Measurements from ENCODE around the gene GNG10.
"Not testable (repeated sequence)": the region's sequence is repeated elsewhere in the genome, so short reads cannot be mapped to it uniquely, and the experiment has no call there.

The GNG10 gene

DNA sequence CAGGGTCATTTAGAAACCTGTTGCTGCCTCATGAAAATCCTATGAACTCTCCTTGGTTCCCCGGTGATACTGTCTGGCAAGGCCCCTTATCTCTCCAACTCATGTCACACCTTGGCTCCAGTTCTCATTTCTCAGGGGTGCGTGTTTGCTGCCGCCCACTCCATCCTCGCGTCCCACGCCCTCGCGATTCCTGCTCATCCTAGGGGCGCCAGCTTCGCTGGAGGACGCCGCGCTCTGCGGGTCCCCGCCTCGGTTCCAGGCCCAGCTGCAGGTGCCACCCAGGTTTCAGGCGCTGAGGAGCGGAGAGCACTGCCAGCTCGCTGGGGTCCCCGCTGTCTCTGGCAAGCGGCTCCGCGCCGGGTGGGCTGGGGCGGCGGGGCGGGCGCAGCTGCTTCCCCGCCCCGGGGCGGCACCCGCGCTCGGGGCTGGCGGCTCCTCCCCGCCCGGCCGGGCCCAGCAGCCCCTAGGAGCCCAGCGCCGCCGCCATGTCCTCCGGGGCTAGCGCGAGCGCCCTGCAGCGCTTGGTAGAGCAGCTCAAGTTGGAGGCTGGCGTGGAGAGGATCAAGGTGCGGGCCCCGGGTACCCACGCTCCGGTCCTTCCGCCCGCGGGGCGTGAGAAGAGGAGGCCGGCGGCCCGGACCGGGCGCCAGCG is at the start of gene GNG10:
Gene GNG10, plus strand, starts transcription at position 456 of the 652 bp plus-strand sequence. Its CDS starts 30 bp downstream, at position 486.
- peak; percentile 87 for DNase-seq (ENCODE audit: low spot score)
- H3K27ac ChIP-seq, result peak within 1 kb of the TSS; percentile 72
- POLR2A ChIA-PET (ENCODE audit: low non-redundant PET), result no interaction called here
- CTCF ChIA-PET, result no interaction called here
- TF ChIP-seq, protein P1, sequence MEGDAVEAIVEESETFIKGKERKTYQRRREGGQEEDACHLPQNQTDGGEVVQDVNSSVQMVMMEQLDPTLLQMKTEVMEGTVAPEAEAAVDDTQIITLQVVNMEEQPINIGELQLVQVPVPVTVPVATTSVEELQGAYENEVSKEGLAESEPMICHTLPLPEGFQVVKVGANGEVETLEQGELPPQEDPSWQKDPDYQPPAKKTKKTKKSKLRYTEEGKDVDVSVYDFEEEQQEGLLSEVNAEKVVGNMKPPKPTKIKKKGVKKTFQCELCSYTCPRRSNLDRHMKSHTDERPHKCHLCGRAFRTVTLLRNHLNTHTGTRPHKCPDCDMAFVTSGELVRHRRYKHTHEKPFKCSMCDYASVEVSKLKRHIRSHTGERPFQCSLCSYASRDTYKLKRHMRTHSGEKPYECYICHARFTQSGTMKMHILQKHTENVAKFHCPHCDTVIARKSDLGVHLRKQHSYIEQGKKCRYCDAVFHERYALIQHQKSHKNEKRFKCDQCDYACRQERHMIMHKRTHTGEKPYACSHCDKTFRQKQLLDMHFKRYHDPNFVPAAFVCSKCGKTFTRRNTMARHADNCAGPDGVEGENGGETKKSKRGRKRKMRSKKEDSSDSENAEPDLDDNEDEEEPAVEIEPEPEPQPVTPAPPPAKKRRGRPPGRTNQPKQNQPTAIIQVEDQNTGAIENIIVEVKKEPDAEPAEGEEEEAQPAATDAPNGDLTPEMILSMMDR (conservative IDR thresholded peaks at IDR 0.05; ENCODE audit: low read depth), result no peak

DNA sequence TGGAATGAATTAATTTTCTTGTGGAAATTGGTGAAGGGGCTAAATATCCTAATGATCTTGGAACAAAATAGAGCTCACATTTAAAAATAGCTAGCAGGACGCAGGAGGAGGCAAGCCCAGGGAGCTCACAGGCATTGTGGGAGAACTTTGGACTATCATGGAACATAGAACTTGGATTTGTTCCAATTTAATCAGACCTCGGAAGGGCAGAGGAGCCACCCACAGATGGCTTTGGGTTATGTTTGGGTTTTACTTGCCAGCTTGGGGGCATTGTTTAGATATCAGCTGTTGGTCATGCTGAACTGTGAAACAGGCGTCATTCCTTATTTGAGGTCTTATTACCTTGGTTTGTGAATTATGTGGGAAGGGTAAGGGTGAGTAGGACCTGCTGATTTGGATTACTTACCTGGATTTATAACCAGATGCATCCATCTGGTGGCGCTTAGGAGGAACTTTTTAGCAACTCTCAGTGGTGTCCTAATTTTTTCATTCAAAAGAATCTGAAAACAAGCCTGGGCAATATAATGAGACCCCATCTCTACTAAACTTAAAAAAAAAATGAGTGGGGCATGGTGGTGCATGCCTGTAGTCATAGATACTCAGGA is 47.9 kb upstream of the GNG10 start:
- CTCF ChIA-PET, result interaction anchor here (0.6 kb wide), 3 partner anchors 8 to 85 kb away, joined by 3 to 5 read pairs (median 3); no protein-coding TSS in a partner anchor
- POLR2A ChIA-PET (ENCODE audit: low non-redundant PET), result no interaction called here
- TF ChIP-seq, protein P1 (conservative IDR thresholded peaks at IDR 0.05; ENCODE audit: low read depth), result no peak
- no peak for DNase-seq (ENCODE audit: low spot score)
- no peak overlapping the region for H3K27ac ChIP-seq

DNA sequence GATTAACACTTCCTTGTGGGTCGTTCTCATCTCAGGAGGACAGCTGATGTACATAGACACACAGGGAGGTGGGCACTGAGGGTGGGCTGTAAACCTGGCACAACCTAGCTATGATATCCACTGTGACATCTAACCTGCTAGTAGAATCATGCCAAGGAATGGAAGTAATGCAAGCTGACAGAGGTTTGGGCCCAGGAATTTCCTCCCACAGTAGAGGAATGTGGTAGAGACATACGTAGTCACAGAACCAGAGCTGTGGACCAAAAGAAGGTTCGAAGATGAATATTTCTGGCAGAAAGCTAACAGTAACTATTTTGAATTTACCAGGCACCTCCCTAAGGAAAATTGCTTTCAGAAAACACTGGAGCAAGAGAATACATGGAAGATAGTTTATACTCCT is 45.5 kb upstream of the GNG10 start:
- ChIA-PET CTCF (interaction anchor here (0.6 to 1.6 kb wide), 3 partner anchors 13 to 18 kb away, joined by 3 to 12 read pairs (median 4); no protein-coding TSS in a partner anchor), POLR2A (ENCODE audit: low non-redundant PET) (interaction anchor here (0.5 kb wide), 1 partner anchor 10 kb away, joined by 3 read pairs; no protein-coding TSS in a partner anchor)
- TF ChIP-seq, protein P1 (conservative IDR thresholded peaks at IDR 0.05; ENCODE audit: low read depth), result no peak
- no peak overlapping the region for H3K27ac ChIP-seq
- no peak for DNase-seq (ENCODE audit: low spot score)

DNA sequence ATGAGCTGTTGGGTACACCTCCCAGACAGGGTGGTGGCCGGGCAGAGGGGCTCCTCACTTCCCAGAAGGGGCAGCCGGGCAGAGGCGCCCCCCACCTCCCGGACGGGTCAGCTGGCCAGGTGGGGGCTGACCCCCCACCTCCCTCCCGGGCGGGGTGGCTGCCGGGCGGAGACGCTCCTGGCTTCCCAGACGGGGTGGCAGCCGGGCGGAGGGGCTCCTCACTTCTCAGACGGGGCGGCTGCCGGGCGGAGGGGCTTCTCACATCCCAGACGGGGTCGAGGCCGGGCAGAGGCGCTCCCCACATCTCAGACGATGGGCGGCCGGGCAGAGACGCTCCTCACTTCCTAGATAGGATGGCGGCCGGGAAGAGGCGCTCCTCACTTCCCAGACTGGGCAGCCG is 44.1 kb upstream of the GNG10 start:
- CTCF ChIA-PET, result interaction anchor here (1.6 kb wide), 1 partner anchor 19 kb away, joined by 12 read pairs; no protein-coding TSS in a partner anchor
- DNase-seq (ENCODE audit: low spot score); H3K27ac ChIP-seq; POLR2A ChIA-PET (ENCODE audit: low non-redundant PET): not testable (repeated sequence)

DNA sequence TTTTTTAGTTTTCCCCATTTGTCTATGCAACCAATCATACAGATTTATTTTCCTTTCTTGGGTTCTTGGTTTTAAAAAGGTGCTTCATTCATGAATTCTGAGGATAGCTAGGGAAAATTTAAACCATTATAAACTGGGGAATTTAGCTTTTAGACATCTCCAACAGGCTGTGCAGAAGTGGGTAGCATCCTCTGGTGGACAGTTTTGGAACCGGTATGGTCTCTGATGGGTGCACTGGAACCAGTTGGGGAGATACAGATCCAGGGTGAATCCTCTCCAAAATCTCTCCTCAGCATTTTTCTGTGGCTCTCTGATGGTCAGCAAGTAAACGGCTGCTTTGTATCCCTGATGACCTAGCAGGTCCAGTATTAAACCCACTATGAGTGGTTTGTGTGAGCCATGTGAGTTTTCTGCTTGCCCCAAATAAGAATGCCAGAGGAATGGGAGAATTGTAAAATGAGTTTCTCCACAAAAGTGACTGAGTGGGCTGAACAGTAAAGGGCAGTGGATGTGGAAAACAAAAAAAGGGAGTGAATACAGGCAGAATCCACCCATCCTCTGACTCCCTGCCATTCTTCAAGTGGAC is 39.4 kb upstream of the GNG10 start:
- CTCF ChIA-PET, result interaction anchor here (0.6 to 2.9 kb wide), 8 partner anchors 9 to 428 kb away, joined by 3 to 24 read pairs (median 4); partner anchors contain the start of gene DNAJC25
- DNase-seq (ENCODE audit: low spot score), result peak; percentile 56
- POLR2A ChIA-PET (ENCODE audit: low non-redundant PET), result interaction anchor here (0.9 kb wide), 1 partner anchor 24 kb away, joined by 7 read pairs; no protein-coding TSS in a partner anchor
- TF ChIP-seq, protein P1 (conservative IDR thresholded peaks at IDR 0.05; ENCODE audit: low read depth), result peak; percentile 78
- H3K27ac ChIP-seq, result peak overlapping the region; percentile 58

DNA sequence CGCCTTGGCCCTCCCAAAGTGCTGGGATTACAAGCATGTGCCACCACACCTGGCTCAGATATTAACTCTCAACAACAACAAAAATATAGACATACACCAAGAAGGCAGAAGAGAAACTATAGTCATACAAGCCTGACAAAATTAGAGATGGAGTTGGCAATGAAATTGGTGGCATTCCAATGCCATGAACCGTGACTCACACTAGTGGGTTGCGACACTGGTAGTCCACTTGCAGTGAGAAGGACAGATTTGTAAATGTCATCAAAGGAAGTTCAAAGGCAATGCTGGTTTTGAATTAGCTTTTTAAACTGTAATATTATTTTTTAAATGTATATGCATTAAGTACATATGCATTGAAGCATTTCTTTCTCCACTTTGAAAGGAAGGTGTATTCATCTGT is 38.8 kb upstream of the GNG10 start:
- TF ChIP-seq, protein P1 (conservative IDR thresholded peaks at IDR 0.05; ENCODE audit: low read depth), result no peak
- POLR2A ChIA-PET (ENCODE audit: low non-redundant PET), result no interaction called here
- H3K27ac ChIP-seq, result peak overlapping the region; percentile 58
- CTCF ChIA-PET, result interaction anchor here (0.7 kb wide), 1 partner anchor 11 kb away, joined by 3 read pairs; no protein-coding TSS in a partner anchor
- peak; percentile 68 for DNase-seq (ENCODE audit: low spot score)
